Esophagus (tissue), 2 donors: ENCODE results near the gene IPO11. TPM values are rescaled to one million over a fixed set of nuclear protein-coding genes. Genes with fewer than 3 reads are reported as not detected.

Source experiments
- H3K27ac ChIP-seq, 2 donors: one replicate each; pipeline ENCODE4 v1.5.1; 2013; ENCODE audit warnings: low read depth in 2 of 2, mild to moderate bottlenecking in 2 of 2, inconsistent platforms in 1 of 2, low read length in 1 of 2, moderate library complexity in 1 of 2
- H3K27me3 ChIP-seq, 2 donors: one replicate each; pipeline ENCODE4 v1.6.1; 2013; ENCODE audit warnings: low read length in 2 of 2, control low read depth in 1 of 2, mild to moderate bottlenecking in 1 of 2; ENCODE audit not compliant: insufficient read depth in 2 of 2, control insufficient read depth in 1 of 2
- H3K36me3 ChIP-seq, 2 donors: one replicate each; pipeline ENCODE4 v1.6.1; 2013; ENCODE audit warnings: low read length in 1 of 2; ENCODE audit not compliant: control insufficient read depth in 2 of 2, insufficient read depth in 2 of 2
- H3K4me1 ChIP-seq, 2 donors: one replicate each; pipeline ENCODE4 v1.6.1; 2013; ENCODE audit warnings: low read length in 1 of 2; ENCODE audit not compliant: control insufficient read depth in 2 of 2, insufficient read depth in 2 of 2
- H3K4me3 ChIP-seq, 2 donors: one replicate each; pipeline ENCODE4 v1.5.1; 2013; ENCODE audit warnings: low read length in 2 of 2, mild to moderate bottlenecking in 2 of 2, low read depth in 1 of 2, moderate library complexity in 1 of 2
- H3K9me3 ChIP-seq, 2 donors: one replicate each; pipeline ENCODE4 v1.6.1; 2013; ENCODE audit warnings: mild to moderate bottlenecking in 2 of 2, low read depth in 1 of 2, low read length in 1 of 2, moderate library complexity in 1 of 2; ENCODE audit not compliant: control insufficient read depth in 2 of 2, insufficient read depth in 1 of 2
- WGBS, 2 donors: extraction: QIAGEN DNeasy Blood & Tissue Kit; methylation state at CpG; one replicate each; pipeline ENCODE4 v1.1.7; 2013; 5-methylcytosine and 5-hydroxymethylcytosine counted together
- polyA plus RNA-seq, 2 donors: library from polyadenylated mRNA; stranded (reverse); fragments of 200-250 nt; gene quantifications; one replicate each; pipeline ENCODE4 v1.2.3, GENCODE V29; 2013
- donor health status: healthy with polysubstance abuse.
- donor health status: Bipolar disorder and iron deficiency.

Gene IPO11
- polyA plus RNA-seq, 2 donors = 5.4 to 9.1 TPM

DNA sequence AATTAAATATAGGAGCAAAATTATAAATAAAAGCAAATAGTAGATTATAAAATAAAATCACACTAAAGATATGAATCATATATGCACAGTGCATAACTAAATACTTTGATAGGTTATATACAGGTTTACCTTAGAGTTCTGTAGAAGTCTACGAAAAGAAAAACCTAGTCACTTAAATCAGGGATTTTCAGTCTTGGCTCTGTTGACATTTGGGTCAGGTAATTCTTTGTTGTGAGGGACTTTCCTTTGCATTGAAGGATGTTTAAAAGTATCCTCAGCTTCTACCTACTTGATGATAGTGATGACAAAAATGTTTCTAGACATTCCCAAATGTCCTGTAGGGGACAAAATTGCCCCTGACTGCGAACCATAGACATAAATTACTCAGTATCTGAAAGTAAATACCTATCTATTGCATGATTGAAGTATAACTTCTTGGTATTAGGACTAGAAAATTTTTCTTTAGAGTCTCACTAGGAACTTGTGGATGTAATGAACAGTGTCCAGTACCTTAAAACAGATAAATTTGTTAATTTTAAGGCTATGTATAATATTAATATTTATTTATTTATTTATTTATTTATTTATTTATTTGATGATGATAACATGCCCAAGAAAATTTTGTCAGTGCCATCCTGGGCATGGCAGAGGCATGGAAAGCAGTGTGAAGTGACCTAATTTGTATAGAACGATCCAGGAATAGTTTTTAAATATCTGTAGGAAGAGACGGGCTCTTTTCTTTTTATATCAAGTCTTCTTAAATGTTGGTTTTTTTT, 122.1 kb downstream of the IPO11 start:
- Histone ChIP-seq H3K4me3 (no peak overlapping the region), H3K36me3 (no peaks in the 10 kb centered on the region), H3K27me3 (no peaks in the 10 kb centered on the region), H3K4me1 (no peaks in the 10 kb centered on the region), H3K27ac (no peak overlapping the region), H3K9me3 (no peaks in the 10 kb centered on the region)
- WGBS, 2 donors = 61 to 85% methylated on average over 4 of the region's 4 CpGs

DNA sequence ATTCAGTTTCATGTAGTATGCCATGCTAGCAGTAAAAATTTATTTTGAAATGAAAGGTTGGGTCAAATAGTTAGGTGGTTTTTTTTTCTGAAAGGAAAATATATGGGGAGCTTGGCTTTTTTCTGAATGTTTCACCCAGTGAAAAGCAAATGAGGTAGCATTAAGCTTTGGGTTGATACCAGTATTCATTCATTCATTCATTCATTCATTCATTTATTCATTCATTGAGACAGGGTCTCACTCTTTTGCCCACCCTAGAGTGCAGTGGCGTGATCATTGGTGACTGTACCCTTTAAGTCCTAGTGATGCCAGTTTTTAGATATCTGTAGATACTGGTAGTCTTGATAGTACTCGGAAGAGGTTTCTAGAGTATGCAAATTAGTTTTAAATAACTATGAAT, 123.7 kb downstream of the IPO11 start:
- 94 to 99% methylated on average over 2 of the region's 2 CpGs for WGBS, 2 donors
- no peaks in the 10 kb centered on the region for H3K4me1 ChIP-seq
- H3K27me3 ChIP-seq = no peaks in the 10 kb centered on the region
- H3K36me3 ChIP-seq = no peaks in the 10 kb centered on the region
- H3K27ac ChIP-seq = no peak overlapping the region
- H3K4me3 ChIP-seq = no peak overlapping the region
- H3K9me3 ChIP-seq = no peaks in the 10 kb centered on the region

DNA sequence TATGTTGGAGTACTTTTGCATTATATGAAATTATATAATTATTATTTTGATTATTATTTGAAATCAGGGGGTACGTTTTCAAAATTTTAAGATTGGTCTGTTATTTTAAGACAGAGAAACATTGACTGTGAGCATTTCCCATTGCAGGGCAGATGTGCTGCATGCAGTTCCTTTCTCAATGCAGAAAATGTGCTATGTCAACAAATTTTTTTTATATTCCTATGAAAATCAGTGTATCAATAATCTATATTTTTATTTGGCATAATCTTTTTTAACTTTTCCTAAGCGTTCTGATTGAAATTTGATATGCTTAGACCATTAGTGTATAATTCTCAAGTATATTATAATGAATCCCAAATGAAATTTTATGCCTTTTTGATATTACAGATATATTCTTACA, 124.2 kb downstream of the IPO11 start:
- no peaks in the 10 kb centered on the region for H3K4me1 ChIP-seq
- no peak overlapping the region for H3K27ac ChIP-seq
- WGBS, 2 donors = 96 to 98% methylated on average over 2 of the region's 2 CpGs
- H3K4me3 ChIP-seq = no peak overlapping the region
- no peaks in the 10 kb centered on the region for H3K36me3 ChIP-seq
- no peaks in the 10 kb centered on the region for H3K27me3 ChIP-seq
- H3K9me3 ChIP-seq = no peaks in the 10 kb centered on the region

DNA sequence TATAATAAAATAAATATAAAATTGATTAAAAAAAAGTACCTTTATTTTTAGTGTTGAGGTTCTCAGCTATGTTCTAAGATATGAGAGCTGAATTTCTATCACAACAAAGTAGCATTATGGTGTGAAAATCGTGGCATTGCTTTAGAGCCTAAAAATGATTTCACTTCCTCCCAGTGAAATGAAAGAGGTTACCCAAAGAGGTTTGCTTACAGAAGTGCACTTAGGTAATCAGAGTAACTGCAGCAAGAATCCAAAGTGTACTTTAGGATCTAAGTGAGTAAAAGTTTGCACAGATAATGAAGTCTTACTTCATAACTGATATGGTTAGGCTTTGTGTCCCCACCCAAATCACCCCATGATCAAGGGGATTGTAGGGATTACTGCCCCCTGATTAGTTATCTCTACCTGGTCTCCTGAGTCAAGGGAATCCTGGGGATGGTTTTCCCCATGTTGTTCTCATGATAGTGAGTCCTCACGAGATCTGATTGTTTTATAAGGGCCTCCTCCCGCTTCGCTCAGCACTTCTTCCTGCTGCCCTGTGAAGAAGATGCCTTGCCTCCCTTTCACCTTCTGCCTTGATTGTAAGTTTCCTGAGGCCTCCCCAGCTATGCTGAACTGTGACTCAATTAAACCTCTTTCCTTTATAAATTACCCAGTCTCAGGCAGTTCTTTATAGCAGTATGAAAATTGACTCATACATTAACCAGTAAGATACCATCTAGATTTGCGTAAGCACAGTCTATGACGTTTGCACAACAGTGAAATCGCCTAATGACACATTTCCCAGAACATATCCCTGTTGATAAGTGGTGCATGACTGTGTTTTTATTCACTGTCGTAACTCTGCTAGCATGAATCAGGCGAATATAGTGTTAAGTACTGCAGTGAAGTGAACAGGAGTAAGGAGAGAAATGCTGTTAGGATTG, 125.7 kb downstream of the IPO11 start:
- Histone ChIP-seq H3K27me3 (no peaks in the 10 kb centered on the region), H3K27ac (no peak overlapping the region), H3K9me3 (no peaks in the 10 kb centered on the region), H3K4me1 (no peaks in the 10 kb centered on the region), H3K4me3 (no peak overlapping the region), H3K36me3 (no peaks in the 10 kb centered on the region)
- 89 to 90% methylated on average over 9 of the region's 9 CpGs for WGBS, 2 donors

DNA sequence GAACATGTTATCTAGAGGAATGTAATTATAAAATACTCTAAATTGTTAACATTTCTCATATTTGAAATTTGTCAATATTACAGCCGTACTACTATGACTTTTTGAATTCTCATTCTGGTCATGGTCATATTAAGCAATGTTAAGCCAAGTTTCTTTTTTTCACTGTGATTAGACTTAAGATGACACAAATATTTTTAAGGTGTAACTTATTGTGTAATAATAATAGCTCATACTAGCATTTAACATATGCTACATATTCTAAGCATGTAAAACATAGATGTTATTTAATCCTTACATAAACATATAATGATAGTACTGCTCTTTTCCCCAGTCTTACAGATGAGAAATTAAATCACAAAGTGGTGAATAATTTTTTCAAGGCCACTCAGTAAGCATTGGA, 130.2 kb downstream of the IPO11 start:
- 96 to 98% methylated on average over 1 of the region's 1 CpG for WGBS, 2 donors
- no peaks in the 10 kb centered on the region for H3K9me3 ChIP-seq
- H3K36me3 ChIP-seq = no peaks in the 10 kb centered on the region
- H3K27ac ChIP-seq = no peak overlapping the region
- H3K4me1 ChIP-seq = no peaks in the 10 kb centered on the region
- H3K27me3 ChIP-seq = no peaks in the 10 kb centered on the region
- H3K4me3 ChIP-seq = no peak overlapping the region

DNA sequence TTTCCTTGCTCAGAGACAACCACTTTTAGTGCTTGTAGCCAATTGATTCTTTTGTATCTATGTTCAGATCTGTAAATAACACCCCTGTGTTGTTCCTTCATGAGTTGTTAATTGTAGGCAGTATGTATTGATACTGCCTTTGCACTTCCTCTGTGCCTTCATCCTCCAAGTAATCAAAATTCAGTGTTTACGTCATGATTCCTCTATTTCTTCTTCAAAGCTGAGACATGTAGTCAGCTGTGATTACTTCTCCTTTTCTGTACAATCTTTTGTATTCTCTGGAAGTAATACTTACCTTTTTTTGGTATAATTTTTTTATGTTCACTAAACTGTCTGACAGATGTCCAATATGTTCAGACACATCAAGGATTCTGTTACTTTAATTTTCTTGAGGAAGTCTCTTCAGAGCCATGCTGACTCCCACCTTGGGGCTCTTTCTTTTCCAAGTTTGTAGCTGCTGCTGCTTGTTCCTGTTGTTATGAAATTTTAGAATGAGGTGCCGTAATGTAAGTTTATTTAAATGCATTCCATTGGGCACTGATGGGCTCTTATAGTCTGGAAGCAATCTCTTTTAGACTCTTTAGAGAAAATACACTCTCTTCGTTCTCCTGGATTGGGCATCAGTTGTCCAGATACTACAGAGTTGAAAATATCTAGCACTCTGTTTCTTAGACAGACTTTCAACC, 135.5 kb downstream of the IPO11 start:
- H3K36me3 ChIP-seq = no peaks in the 10 kb centered on the region
- WGBS, 2 donors = 89 to 91% methylated on average over 3 of the region's 3 CpGs
- no peaks in the 10 kb centered on the region for H3K4me1 ChIP-seq

DNA sequence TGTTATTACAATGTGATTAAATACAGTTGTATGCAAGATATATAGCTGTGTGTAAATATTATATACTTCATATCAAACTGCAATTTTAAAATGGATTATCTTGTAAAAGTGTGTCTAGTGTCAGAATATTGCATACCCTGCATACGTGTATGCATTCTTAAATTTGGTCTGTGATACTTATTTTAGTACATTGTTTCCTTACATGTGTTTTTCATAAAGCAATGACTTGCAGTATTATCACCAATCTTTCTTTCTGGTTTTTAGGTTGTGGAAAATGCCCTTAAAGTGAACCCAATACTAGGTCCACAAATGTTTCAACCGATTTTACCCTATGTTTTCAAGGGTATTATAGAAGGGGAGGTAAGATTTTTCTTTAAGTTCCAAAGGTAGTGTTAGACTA, 137.5 kb downstream of the IPO11 start:
- H3K4me3 ChIP-seq = no peak overlapping the region
- no peaks in the 10 kb centered on the region for H3K4me1 ChIP-seq
- no peak overlapping the region for H3K27ac ChIP-seq
- H3K9me3 ChIP-seq = no peaks in the 10 kb centered on the region
- 92 to 93% methylated on average over 2 of the region's 2 CpGs for WGBS, 2 donors
- no peaks in the 10 kb centered on the region for H3K27me3 ChIP-seq
- H3K36me3 ChIP-seq = no peaks in the 10 kb centered on the region

More for the DNA sequence above, 135.5 kb downstream of the IPO11 start:
- Histone ChIP-seq H3K27me3 (no peaks in the 10 kb centered on the region), H3K4me3 (no peak overlapping the region), H3K27ac (no peak overlapping the region), H3K9me3 (no peaks in the 10 kb centered on the region)

DNA sequence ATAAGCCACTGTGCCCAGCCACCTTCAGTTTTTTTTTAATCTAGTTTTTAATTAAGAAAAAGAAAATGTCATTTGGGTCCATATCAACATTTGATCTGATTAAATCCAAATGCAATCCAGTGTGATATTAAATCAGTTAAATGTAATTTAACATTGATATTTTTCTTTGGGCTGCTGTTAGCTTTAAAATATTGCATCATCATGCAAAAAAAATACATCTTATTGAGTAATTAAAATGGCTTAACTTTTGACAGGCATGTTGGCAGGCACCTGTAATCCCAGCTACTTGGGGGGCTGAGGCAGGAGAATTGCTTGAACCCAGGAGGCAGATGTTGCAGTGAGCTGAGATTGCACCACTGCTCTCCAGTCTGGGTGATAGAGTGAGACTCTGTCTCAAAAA, 143.4 kb downstream of the IPO11 start:
- Histone ChIP-seq H3K9me3 (no peaks in the 10 kb centered on the region), H3K36me3 (peaks cover 0 to 2% of the 10 kb centered on the region in 2 donors), H3K4me1 (no peaks in the 10 kb centered on the region), H3K4me3 (no peak overlapping the region), H3K27me3 (no peaks in the 10 kb centered on the region), H3K27ac (no peak overlapping the region)

DNA sequence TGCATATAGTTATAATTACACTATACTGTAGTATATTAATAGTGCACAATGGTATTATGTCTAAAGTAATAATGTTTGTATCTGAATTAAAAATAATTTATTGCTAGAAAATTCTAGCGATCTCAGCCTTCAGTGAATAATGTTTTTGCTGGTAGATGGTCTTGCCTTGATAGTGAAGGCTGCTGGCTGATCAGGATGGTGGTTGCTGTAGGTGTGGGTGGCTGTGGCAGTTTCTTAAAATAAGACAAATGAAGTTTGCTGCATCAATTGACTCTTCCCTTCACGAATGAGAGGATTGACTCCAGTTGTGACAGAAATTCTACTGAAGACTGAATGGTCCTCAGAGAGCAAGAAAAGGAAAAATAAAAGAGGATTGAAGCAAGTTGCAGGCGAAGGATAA, 146.4 kb downstream of the IPO11 start:
- Histone ChIP-seq H3K4me1 (no peaks in the 10 kb centered on the region), H3K36me3 (peaks cover 0 to 2% of the 10 kb centered on the region in 2 donors), H3K4me3 (no peak overlapping the region), H3K27ac (no peak overlapping the region), H3K9me3 (no peaks in the 10 kb centered on the region), H3K27me3 (no peaks in the 10 kb centered on the region)
- 91 to 95% methylated on average over 3 of the region's 3 CpGs for WGBS, 2 donors
